Measurements from ENCODE around the gene CHST6. TPM values are rescaled to one million over a fixed set of nuclear protein-coding genes. Genes with fewer than 3 reads are reported as not detected.

The CHST6 gene
- total and polyA plus RNA-seq, 9 of the 15 experiments (the other 6 are each of a cell fraction or from before 2014, with no cell fraction given) = 0.01 to 0.05 (median 0.02) TPM; not detected in 6

GRCh38 chr16:75514296-75514695, 19.1 kb upstream of the CHST6 start:
- Histone ChIP-seq H3K9ac (ENCODE audit: insufficient read depth in 1 of 2, low read depth in 2 of 2, low read length in 2 of 2) (no peak overlapping the region), H2AFZ (ENCODE audit: low read depth, low read length) (no peak overlapping the region), H3K27ac (ENCODE audit: extremely low read depth, low read depth, low read length) (no peak overlapping the region), H3K79me2 (ENCODE audit: control insufficient read depth, insufficient read depth, low read length) (no peaks in the 10 kb centered on the region), H3K4me1 (replicated peaks in 1 of 2; ENCODE audit: control insufficient read depth in 2 of 2, insufficient read depth in 2 of 2, low read length in 2 of 2) (peaks cover 5 to 22% of the 10 kb centered on the region in 2 experiments; a peak in 3 of 5 replicates), H3K9me3 (replicated peaks; ENCODE audit: control insufficient read depth, insufficient read depth, low read depth, low read length) (no peaks in the 10 kb centered on the region), H3K36me3 (ENCODE audit: control insufficient read depth, insufficient read depth, low read length) (no peaks in the 10 kb centered on the region), H3K27me3 (ENCODE audit: control insufficient read depth in 2 of 2, insufficient read depth in 2 of 2, low read length in 2 of 2) (peaks cover 0 to 6% of the 10 kb centered on the region in 2 experiments; a peak in 2 of 5 replicates), H3K4me2 (ENCODE audit: insufficient read depth, low read length) (no peak overlapping the region), H3K4me3 (no peak overlapping the region), H3K9me1 (ENCODE audit: control insufficient read depth, insufficient read depth, low read length) (no peaks in the 10 kb centered on the region), H4K20me1 (replicated peaks; ENCODE audit: control insufficient read depth, insufficient read depth, low read length) (peaks cover 5% of the 10 kb centered on the region)
- in situ Hi-C loops (cut with MboI) = no loop called here
- intact Hi-C loops (cut with micrococcal nuclease) = no loop called here
- ChIA-PET POLR2A (interaction anchor here (1.0 kb wide), 1 partner anchor 49 kb away, joined by 4 read pairs; no protein-coding TSS in a partner anchor), CTCF (ENCODE audit: low intra/inter-chr PET ratio) (no interaction called here)
- DNase-seq (ENCODE audit: extremely low read depth in 1 of 4, low spot score in 3 of 4) (no peak), ATAC-seq (no peak), FAIRE-seq (no peak)
- no TSS peak for BruUV-seq (replicated peaks)
- 57% methylated on average over 11 of the region's 11 CpGs for WGBS (ENCODE audit: insufficient coverage, low coverage, missing lambda C conversion rate)
- TF ChIP-seq ZNF232 (CRISPR knock-in tag; IDR thresholded peaks at IDR 0.05) (no peak), CEBPB (tag; IDR thresholded peaks at IDR 0.05) (peak; percentile 39; the same call in 1 of the 2 replicates)

- FAIRE-seq = no peak
- 18% methylated on average over 7 of the region's 7 CpGs for WGBS (ENCODE audit: insufficient coverage, low coverage, missing lambda C conversion rate)
- CTCF ChIA-PET (ENCODE audit: low intra/inter-chr PET ratio) = no interaction called here
- Histone ChIP-seq H3K4me1 (replicated peaks in 1 of 2; ENCODE audit: control insufficient read depth in 2 of 2, insufficient read depth in 2 of 2, low read length in 2 of 2) (peaks cover 5 to 16% of the 10 kb centered on the region in 2 experiments; a peak in 3 of 5 replicates), H2AFZ (ENCODE audit: low read depth, low read length) (no peak overlapping the region), H3K9me1 (ENCODE audit: control insufficient read depth, insufficient read depth, low read length) (no peaks in the 10 kb centered on the region), H3K27me3 (ENCODE audit: control insufficient read depth in 2 of 2, insufficient read depth in 2 of 2, low read length in 2 of 2) (peaks cover 3 to 18% of the 10 kb centered on the region in 2 experiments; a peak in 4 of 5 replicates), H3K4me3 (no peak overlapping the region), H3K36me3 (ENCODE audit: control insufficient read depth, insufficient read depth, low read length) (no peaks in the 10 kb centered on the region), H3K9ac (ENCODE audit: insufficient read depth in 1 of 2, low read depth in 2 of 2, low read length in 2 of 2) (no peak overlapping the region), H3K9me3 (replicated peaks; ENCODE audit: control insufficient read depth, insufficient read depth, low read depth, low read length) (no peaks in the 10 kb centered on the region), H3K4me2 (ENCODE audit: insufficient read depth, low read length) (no peak overlapping the region), H3K27ac (ENCODE audit: extremely low read depth, low read depth, low read length) (no peak overlapping the region), H3K79me2 (ENCODE audit: control insufficient read depth, insufficient read depth, low read length) (no peaks in the 10 kb centered on the region), H4K20me1 (replicated peaks; ENCODE audit: control insufficient read depth, insufficient read depth, low read length) (peaks cover 5% of the 10 kb centered on the region)
- DNase-seq (ENCODE audit: extremely low read depth in 1 of 4, low spot score in 3 of 4) = no peak
- in situ Hi-C loops (cut with MboI) = loop anchor here (5.0 kb wide), 1 partner anchor 36 kb away; no protein-coding TSS in a partner anchor
- intact Hi-C loops (cut with micrococcal nuclease) = loop anchor here (2.0 kb wide), 1 partner anchor 34 kb away; no protein-coding TSS in a partner anchor
- ATAC-seq = peak; percentile 31
- no TSS peak for BruUV-seq (replicated peaks)
- POLR2A ChIA-PET = interaction anchor here (0.7 to 0.9 kb wide), 2 partner anchors 9 to 33 kb away, joined by 3 to 4 read pairs; no protein-coding TSS in a partner anchor
- TF ChIP-seq ARID4B (CRISPR knock-in tag; IDR thresholded peaks at IDR 0.05) = no peak
- TF ChIP-seq KAT2B (IDR thresholded peaks at IDR 0.05; ENCODE audit: low read depth, low read length) = no peak
- no peak for TF ChIP-seq PTTG1 (tag; IDR thresholded peaks at IDR 0.05; ENCODE audit: low read depth)
- no peak for TF ChIP-seq ZNF311 (CRISPR knock-in tag; IDR thresholded peaks at IDR 0.05)
- no peak for TF ChIP-seq HLTF (IDR thresholded peaks at IDR 0.05)
- TF ChIP-seq L3MBTL2 (IDR thresholded peaks at IDR 0.05) = 0 out of 2 replicates have a peak, but pooled peaks have one; percentile 13
- no peak for TF ChIP-seq SMAD4 (CRISPR knock-in tag; conservative IDR thresholded peaks at IDR 0.05)
- TF ChIP-seq FOSL1 (tag; conservative IDR thresholded peaks at IDR 0.05) = 0 out of 2 replicates have a peak, but pooled peaks have one; percentile 15
- 0 out of 2 replicates have a peak, but pooled peaks have one; percentile 15 for TF ChIP-seq ARID1B (IDR thresholded peaks at IDR 0.05)
- TF ChIP-seq GABPA (tag; conservative IDR thresholded peaks at IDR 0.05; ENCODE audit: low read depth) = peak; percentile 77
- TF ChIP-seq KLF10 (CRISPR knock-in tag; IDR thresholded peaks at IDR 0.05) = no peak
Measured at GRCh38 chr16:75506574-75506973, 11.3 kb upstream of the CHST6 start.

Data from K562 (cell line).